SK-N-SH (cell line): ENCODE data around the gene BTRC. TPM values are rescaled to one million over a fixed set of nuclear protein-coding genes. Genes with fewer than 3 reads are reported as not detected.

Experiments used
- CTCF ChIA-PET: fragments of 300-600, 350-600 bp; formaldehyde crosslinking; extraction: SDS; loops from one replicate; lab custom pipeline; 2021; lab: Yijun Ruan, JAX
- POLR2A ChIA-PET: fragments of 350-600 bp; sonication (Branson Sonifier 250); formaldehyde crosslinking; extraction: SDS; loops from one replicate; lab custom pipeline; 2020; ENCODE audit warnings: antibody characterized with exemption, inconsistent platforms; lab: Yijun Ruan, JAX
- DNase-seq: peaks from one replicate; pipeline ENCODE4 v3.0.0; 2012
- H2AFZ ChIP-seq: fragments of 200-600 bp; sonication (generic); 2 replicates; pipeline ENCODE4 v1.8.1; 2016; ENCODE audit warnings: antibody characterized with exemption, mild to moderate bottlenecking, low read depth
- H3F3A ChIP-seq: fragments of 200-600 bp; sonication (generic); replicated peaks from 2 replicates; pipeline ENCODE3; 2016; ENCODE audit warnings: antibody characterized with exemption, mild to moderate bottlenecking; ENCODE audit not compliant: insufficient read depth
- H3K27ac ChIP-seq, 2 experiments: fragments of 200-500 bp in 1 of 2; fragments of 200-600 bp in 1 of 2; sonication (Bioruptor generic) in 1 of 2; sonication (generic), shearing (Covaris generic) in 1 of 2; 2 replicates each; pipeline versions ENCODE4 v1.5.1 to v1.6.1; 2014 to 2016; ENCODE audit warnings: low read depth in 2 of 2, inconsistent platforms in 1 of 2, low read length in 1 of 2, mild to moderate bottlenecking in 1 of 2, mixed read lengths in 1 of 2
- H3K27me3 ChIP-seq: fragments of 200-600 bp; sonication (generic), shearing (Covaris generic); 2 replicates; pipeline ENCODE4 v1.6.1; 2016; ENCODE audit warnings: mixed run types; ENCODE audit not compliant: insufficient read depth
- H3K36me3 ChIP-seq, 2 experiments: fragments of 200-500 bp in 1 of 2; fragments of 200-600 bp in 1 of 2; sonication (Bioruptor generic) in 1 of 2; sonication (generic) in 1 of 2; replicated peaks in 1 of 2; 2 replicates each; pipeline versions ENCODE3 to v1.5.1; 2014 to 2016; ENCODE audit warnings: low read length in 1 of 2, mild to moderate bottlenecking in 1 of 2; ENCODE audit not compliant: insufficient read depth in 2 of 2, control insufficient read depth in 1 of 2
- H3K4me1 ChIP-seq, 2 experiments: fragments of 200-500 bp in 1 of 2; fragments of 200-600 bp in 1 of 2; sonication (Bioruptor generic) in 1 of 2; sonication (generic), shearing (Covaris generic) in 1 of 2; 2 replicates each; pipeline versions ENCODE4 v1.5.1 to v1.6.1; 2014 to 2016; ENCODE audit warnings: low read depth in 1 of 2, low read length in 1 of 2, mixed run types in 1 of 2; ENCODE audit not compliant: insufficient read depth in 2 of 2, control insufficient read depth in 1 of 2
- H3K4me2 ChIP-seq: fragments of 200-600 bp; sonication (generic), shearing (Covaris generic); 2 replicates; pipeline ENCODE4 v1.6.1; 2017; ENCODE audit warnings: mixed run types
- H3K4me3 ChIP-seq, 2 experiments: fragments of 200-500 bp in 1 of 2; fragments of 200-600 bp in 1 of 2; sonication (Bioruptor generic) in 1 of 2; sonication (generic), shearing (Covaris generic) in 1 of 2; 2 replicates each; pipeline versions ENCODE4 v1.5.1 to v1.8.1; 2014 to 2016; ENCODE audit warnings: low read depth in 2 of 2, inconsistent platforms in 1 of 2, low read length in 1 of 2, mild to moderate bottlenecking in 1 of 2, mixed read lengths in 1 of 2, moderate library complexity in 1 of 2
- H3K79me2 ChIP-seq: fragments of 200-600 bp; sonication (generic); 2 replicates; pipeline ENCODE4 v1.8.1; 2017; ENCODE audit warnings: mild to moderate bottlenecking; ENCODE audit not compliant: insufficient read depth
- H3K9ac ChIP-seq: fragments of 200-600 bp; sonication (generic); 2 replicates; pipeline ENCODE4 v1.6.1; 2017; ENCODE audit warnings: mixed run types
- H3K9me2 ChIP-seq: fragments of 200-600 bp; sonication (generic); 2 replicates; pipeline ENCODE4 v1.6.1; 2017; ENCODE audit warnings: mixed run types
- H3K9me3 ChIP-seq: fragments of 200-600 bp; sonication (generic); 2 replicates; pipeline ENCODE4 v1.6.1; 2017; ENCODE audit warnings: mixed run types, mild to moderate bottlenecking, moderate library complexity
- H4K20me1 ChIP-seq: fragments of 200-600 bp; sonication (generic); 2 replicates; pipeline ENCODE4 v1.6.1; 2017; ENCODE audit warnings: mild to moderate bottlenecking, mixed run types; ENCODE audit not compliant: insufficient read depth
- EP300 ChIP-seq, 2 experiments: IDR thresholded peaks; 2 replicates each; pipeline versions ENCODE4 v1.4.0 to v1.6.1; 2012; ENCODE audit warnings: borderline replicate concordance in 1 of 2, low read depth in 1 of 2, low read length in 1 of 2
- FOSL2 ChIP-seq: IDR thresholded peaks from 2 replicates; pipeline ENCODE4 v1.4.0; 2012; ENCODE audit warnings: low read depth, mild to moderate bottlenecking, moderate library complexity, borderline replicate concordance
- FOXM1 ChIP-seq: IDR thresholded peaks from 2 replicates; pipeline ENCODE4 v1.4.0; 2012; ENCODE audit warnings: low read depth, mild to moderate bottlenecking
- GATA2 ChIP-seq: sonication (generic); formaldehyde crosslinking; IDR thresholded peaks from 2 replicates; pipeline ENCODE4 v1.5.0; 2020; ENCODE audit warnings: mild to moderate bottlenecking, missing genetic modification reagents
- IRF3 ChIP-seq: fragments of 150-350 bp; IDR thresholded peaks from 2 replicates; pipeline ENCODE4 v1.6.1; 2016; ENCODE audit warnings: mild to moderate bottlenecking, low read depth, low read length
- JUND ChIP-seq: IDR thresholded peaks from 2 replicates; pipeline ENCODE4 v1.4.0; 2012
- MAX ChIP-seq: IDR thresholded peaks from 2 replicates; pipeline ENCODE4 v1.4.0; 2012; ENCODE audit warnings: low read depth
- MEF2A ChIP-seq: IDR thresholded peaks from 2 replicates; pipeline ENCODE4 v1.4.0; 2012; ENCODE audit warnings: low read depth, borderline replicate concordance
- NFIC ChIP-seq: IDR thresholded peaks from 2 replicates; pipeline ENCODE4 v1.4.0; 2012; ENCODE audit warnings: borderline replicate concordance
- NRF1 ChIP-seq: IDR thresholded peaks from 2 replicates; pipeline ENCODE4 v1.6.1; 2012; ENCODE audit warnings: low read depth, mild to moderate bottlenecking, low read length
- PBX3 ChIP-seq: IDR thresholded peaks from 2 replicates; pipeline ENCODE4; 2012
- POLR2AphosphoS5 ChIP-seq: IDR thresholded peaks from 2 replicates; pipeline ENCODE4 v1.6.1; 2012; ENCODE audit warnings: low read depth, low read length
- RCOR1 ChIP-seq: fragments of 150-350 bp; IDR thresholded peaks from 2 replicates; pipeline ENCODE4 v1.6.1; 2017; ENCODE audit warnings: antibody characterized with exemption, low read length
- SIN3A ChIP-seq: IDR thresholded peaks from 2 replicates; pipeline ENCODE4 v1.6.1; 2012; ENCODE audit warnings: low read depth, mild to moderate bottlenecking, low read length, moderate library complexity, borderline replicate concordance
- TAF1 ChIP-seq: IDR thresholded peaks from 2 replicates; pipeline ENCODE4 v1.6.1; 2012; ENCODE audit warnings: low read depth, mild to moderate bottlenecking, low read length, moderate library complexity, borderline replicate concordance
- TCF12 ChIP-seq: IDR thresholded peaks from 2 replicates; pipeline ENCODE4 v1.4.0; 2012
- ZBTB33 ChIP-seq: IDR thresholded peaks from 2 replicates; pipeline ENCODE4 v1.4.0; 2012; ENCODE audit warnings: low read depth, borderline replicate concordance
- WGBS: methylation state at CpG from one replicate; pipeline ENCODE4 v1.1.6; 2017; ENCODE audit warnings: low lambda C conversion rate; 5-methylcytosine and 5-hydroxymethylcytosine counted together
- polyA plus RNA-seq, 3 experiments: library from polyadenylated mRNA; depleted of rRNA; stranded (reverse); fragments of >200 nt; gene quantifications; 2 replicates each; pipeline ENCODE4 v1.2.3, GENCODE V29; 2012

BTRC gene
- polyA plus RNA-seq, 1 of the 3 experiments (the other 2 are of a cell fraction) = 6.5 TPM

- no peaks in the 10 kb centered on the region for H3K79me2 ChIP-seq
- POLR2A ChIA-PET = no interaction called here
- H3K4me2 ChIP-seq = no peak overlapping the region
- H3K27me3 ChIP-seq = no peaks in the 10 kb centered on the region
- no peak overlapping the region for H3K9ac ChIP-seq
- no peaks in the 10 kb centered on the region for H3K36me3 ChIP-seq
- CTCF ChIA-PET = interaction anchor here (0.8 to 4.3 kb wide), 6 partner anchors 13 to 443 kb away, joined by 3 to 26 read pairs (median 4); no protein-coding TSS in a partner anchor
- peaks cover 0 to 15% of the 10 kb centered on the region in 2 experiments; a peak in 2 of 4 replicates for H3K4me1 ChIP-seq
- H2AFZ ChIP-seq = no peak overlapping the region
- DNase-seq = no peak
- H3K4me3 ChIP-seq = no peak overlapping the region
- no peak overlapping the region for H3K27ac ChIP-seq
- H3F3A ChIP-seq = no peaks in the 10 kb centered on the region
- H3K9me3 ChIP-seq = no peaks in the 10 kb centered on the region
- TF ChIP-seq PBX3 (no peak), POLR2AphosphoS5 (no peak), TCF12 (no peak), SIN3A (no peak), FOSL2 (no peak), GATA2 (CRISPR knock-in tag) (no peak), RCOR1 (no peak), MEF2A (no peak), ZBTB33 (no peak), IRF3 (no peak), MAX (no peak), NRF1 (no peak), EP300 (IDR thresholded peaks at IDR 0.05; ENCODE audit: borderline replicate concordance in 1 of 2, low read depth in 1 of 2, low read length in 1 of 2) (no peak), NFIC (no peak), TAF1 (no peak), FOXM1 (no peak), JUND (no peak)
- 100% methylated on average over 1 of the region's 1 CpG for WGBS
- no peaks in the 10 kb centered on the region for H3K9me2 ChIP-seq
- H4K20me1 ChIP-seq = no peaks in the 10 kb centered on the region
These were observed 139.9 kb downstream of the BTRC start for GRCh38 chr10:101493782-101494281.
